Stimulated activated CD8-positive, alpha-beta memory T cell treated with anti-CD3 and anti-CD28 coated beads, Interleukin-4, amount 100 ng/mL, for 1 hour (primary cell): ENCODE results near the gene CD5L.

Source experiments
- DNase-seq, 2 donors: peaks; one replicate each; pipeline ENCODE4 v3.0.0-alpha.2; 2020; ENCODE audit warnings: low read depth in 2 of 2, low spot score in 1 of 2

CD5L gene

GRCh38 chr1:157819215-157819614 lies 22.4 kb downstream of the CD5L start:
- DNase-seq = no peak

DNA sequence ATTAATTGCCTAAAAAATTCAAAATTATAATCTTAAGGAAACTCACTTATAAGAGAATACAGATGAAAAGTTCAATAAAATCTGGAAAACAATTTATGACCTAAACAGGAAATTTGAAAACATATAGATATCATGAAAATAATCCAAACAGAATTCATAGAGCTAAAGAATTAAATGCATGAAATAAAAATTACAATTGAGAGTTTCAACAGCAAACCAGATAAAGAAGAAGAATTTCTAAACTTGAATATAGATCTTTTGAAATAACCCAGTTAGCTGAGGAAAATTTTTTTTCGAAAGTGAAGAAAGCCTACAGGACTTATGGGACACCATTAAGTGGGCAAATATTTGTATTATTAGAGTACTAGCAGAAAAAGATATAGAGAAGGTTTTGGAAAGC lies 28.3 kb downstream of the CD5L start:
- no peak for DNase-seq

- no peak for DNase-seq
These were observed 35.0 kb downstream of the CD5L start for GRCh38 chr1:157806431-157807149.

DNA sequence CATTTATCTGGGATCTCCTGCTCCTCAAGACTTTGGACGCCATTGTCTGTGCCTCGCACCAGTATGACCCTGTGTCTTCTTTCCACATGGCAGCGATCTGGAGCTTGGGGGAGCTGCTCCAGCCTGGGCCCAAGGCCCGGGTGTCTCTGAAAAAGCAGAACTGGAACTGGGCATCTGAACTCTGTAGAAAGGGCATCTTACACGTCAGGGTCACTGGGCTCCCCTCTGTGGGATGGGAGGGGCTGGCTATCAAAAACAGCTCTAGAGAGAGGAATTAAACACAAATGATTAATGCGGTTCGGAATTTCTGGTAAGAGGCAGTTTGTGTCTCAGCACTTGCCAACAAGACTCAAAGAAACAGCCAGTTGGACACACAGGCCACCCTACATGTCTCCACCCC lies 37.8 kb downstream of the CD5L start:
- no peak for DNase-seq

GRCh38 chr1:157799996-157800395 lies 41.6 kb downstream of the CD5L start:
- DNase-seq = no peak

GRCh38 chr1:157798211-157798610 lies 43.4 kb downstream of the CD5L start:
- no peak for DNase-seq

- no peak for DNase-seq
These were observed 56.4 kb downstream of the CD5L start for GRCh38 chr1:157785248-157785647.

GRCh38 chr1:157784801-157785200 lies 56.8 kb downstream of the CD5L start:
- DNase-seq = no peak

GRCh38 chr1:157782931-157783330 lies 58.7 kb downstream of the CD5L start:
- DNase-seq = no peak

- DNase-seq = no peak
These were observed 60.6 kb downstream of the CD5L start for GRCh38 chr1:157781048-157781447.
